HG03520 (cell line): ENCODE data around the gene SVBP.
"Not testable (repeated sequence)": the region's sequence is repeated elsewhere in the genome, so short reads cannot be mapped to it uniquely, and the experiment has no call there.

Source experiments
- ATAC-seq: cut with Tn5 transposase; IDR thresholded peaks from one replicate; pipeline ENCODE4 v1.9.1; 2021; ENCODE audit warnings: mild to moderate bottlenecking, moderate library complexity; ENCODE audit not compliant: unreplicated experiment

Gene SVBP

DNA sequence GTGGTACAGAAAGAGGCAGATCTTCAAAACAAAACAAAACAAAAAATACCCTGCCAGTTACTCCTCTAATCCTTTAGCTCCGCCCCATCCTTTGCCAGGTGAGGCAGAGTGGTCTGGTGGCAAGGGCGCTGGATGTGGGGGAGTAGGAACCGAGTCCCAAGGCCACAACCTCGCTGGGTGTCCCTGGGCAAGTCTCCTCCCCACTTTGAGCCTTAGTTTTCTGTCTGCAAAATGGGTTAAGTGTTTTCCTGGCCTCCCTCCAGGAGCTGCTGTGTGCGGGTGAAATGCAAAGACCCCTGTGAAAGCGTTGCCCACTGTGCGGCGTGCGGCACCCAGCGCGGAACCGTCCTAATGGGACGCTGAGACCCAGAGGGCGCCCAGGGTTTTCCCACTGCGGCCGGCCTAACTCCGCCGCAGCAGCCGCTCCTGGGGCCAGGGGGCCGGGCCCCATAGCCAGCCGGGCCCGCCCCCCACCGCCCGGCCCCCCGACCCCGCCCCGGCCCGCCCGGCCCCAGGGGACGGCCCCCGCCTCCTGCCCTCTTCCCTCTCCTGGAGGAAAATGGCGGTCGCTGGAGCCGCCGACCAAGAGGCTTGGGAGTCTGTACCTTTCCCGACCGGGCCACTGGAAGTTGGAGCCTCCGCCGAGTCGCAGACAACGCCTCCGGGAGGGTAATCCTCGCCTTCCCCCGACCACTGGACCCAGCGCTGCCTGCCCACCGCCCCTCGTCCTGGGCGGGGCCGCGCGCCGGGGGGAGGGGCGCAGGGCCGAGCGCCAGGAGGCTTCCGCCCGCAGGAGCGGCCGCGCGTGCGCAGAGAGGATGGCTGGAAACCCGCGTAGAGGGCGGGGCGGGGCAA lies at the start of gene SVBP, which contains the start of gene ERMAP:
Gene SVBP, minus strand, starts transcription at position 813 of the 855 bp plus-strand sequence. CDS start 853 bp downstream, outside the sequence.
Gene ERMAP, plus strand, starts transcription at position 538 of the 855 bp plus-strand sequence. CDS start 13,327 bp downstream, outside the sequence.
- peak; percentile 84 for ATAC-seq

- no peak for ATAC-seq
Observed at GRCh38 chr1:42866549-42866948, 49.4 kb upstream of the SVBP start.

- ATAC-seq, result no peak
Observed at GRCh38 chr1:42861014-42861399, 43.8 kb upstream of the SVBP start.

DNA sequence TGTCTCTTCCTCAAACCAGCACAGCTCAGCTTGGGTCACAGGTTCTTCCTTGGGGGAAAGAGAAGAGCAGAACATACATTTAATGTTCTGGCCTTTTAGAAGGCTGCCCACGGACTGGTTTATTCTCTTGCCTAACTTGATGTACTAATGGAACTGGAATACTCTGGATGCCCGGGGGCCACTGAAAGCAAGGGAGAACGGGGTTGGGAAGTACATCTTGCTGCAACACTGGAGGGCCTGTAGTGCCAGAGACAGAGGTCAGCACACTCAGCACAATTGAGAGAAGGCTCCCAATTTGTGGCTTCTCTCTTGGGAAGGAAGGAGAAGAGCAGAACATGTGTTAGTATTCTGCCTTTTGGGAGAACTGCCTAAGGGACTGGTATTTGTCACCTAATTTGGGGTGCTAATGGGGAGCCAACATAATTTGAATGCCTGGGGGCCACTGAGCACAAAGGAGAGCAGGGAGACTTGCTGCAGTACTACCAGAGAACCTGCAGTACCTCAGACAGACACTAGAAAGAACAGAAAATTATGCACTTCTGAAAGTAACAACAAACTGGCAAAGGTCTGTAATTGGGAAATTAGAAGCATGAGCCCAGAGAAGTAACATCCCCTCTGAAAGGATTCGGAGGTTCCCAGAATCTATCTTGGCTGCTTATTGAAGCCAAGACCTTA lies 43.3 kb upstream of the SVBP start:
- no peak for ATAC-seq

- not testable (repeated sequence) for ATAC-seq
Observed at GRCh38 chr1:42859366-42859765, 42.2 kb upstream of the SVBP start.

DNA sequence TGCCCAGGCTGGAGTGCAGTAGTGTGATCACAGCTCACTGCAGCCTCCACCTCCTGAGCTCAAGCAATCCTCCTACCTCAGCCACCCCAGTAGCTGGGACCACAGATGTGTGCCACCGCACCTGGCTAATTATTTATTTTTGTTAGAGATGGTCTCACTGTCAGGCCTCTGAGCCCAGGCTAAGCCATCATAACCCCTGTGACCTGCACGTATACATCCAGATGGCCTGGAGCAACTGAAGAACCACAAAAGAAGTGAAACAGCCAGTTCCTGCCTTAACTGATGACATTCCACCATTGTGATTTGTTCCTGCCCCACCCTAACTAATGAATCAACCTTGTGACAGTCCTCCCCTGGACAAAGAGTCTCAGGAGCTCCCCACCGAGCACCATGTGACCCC lies 39.4 kb upstream of the SVBP start:
- ATAC-seq, result not testable (repeated sequence)

DNA sequence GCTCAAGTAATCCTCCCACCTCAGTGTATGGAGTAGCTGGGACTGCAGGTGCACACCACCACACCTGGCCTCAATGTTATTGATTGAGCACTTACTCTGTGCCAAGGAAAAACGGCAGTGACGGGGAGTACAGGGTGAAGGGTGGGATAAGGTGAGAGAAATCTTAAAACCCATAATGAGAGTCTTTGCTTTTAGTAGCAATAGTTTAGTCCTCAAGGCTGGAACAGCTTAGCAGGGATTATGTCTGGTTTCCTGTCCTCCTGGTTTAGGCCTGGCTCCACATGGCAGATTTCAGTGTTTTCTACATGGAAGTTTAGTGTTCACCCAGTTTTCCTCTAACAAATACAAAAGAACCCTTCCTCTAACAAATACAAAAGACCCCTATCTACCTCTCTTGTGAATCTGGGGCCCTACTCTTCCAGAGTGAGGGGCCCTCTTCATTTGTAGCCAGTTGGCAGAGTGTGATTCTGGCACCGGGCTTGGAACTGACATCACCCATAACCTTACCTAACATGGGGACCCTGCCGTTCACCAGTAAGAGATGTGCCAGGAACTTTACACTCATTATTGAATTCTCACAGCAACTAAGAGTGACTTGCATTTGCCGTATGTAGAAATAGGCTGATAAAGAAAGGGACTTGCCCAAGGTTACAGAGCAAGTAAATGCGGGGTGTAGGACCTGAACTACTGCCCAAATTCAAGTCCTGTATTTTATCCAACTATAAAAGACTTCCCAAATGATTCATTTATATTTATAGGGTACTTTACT lies 36.1 kb upstream of the SVBP start:
- ATAC-seq, result no peak

- no peak for ATAC-seq
Observed at GRCh38 chr1:42852608-42852980, 35.4 kb upstream of the SVBP start.

GRCh38 chr1:42851960-42852607 lies 34.9 kb upstream of the SVBP start:
- ATAC-seq, result no peak

- no peak for ATAC-seq
Observed at GRCh38 chr1:42851420-42851819, 34.2 kb upstream of the SVBP start.

GRCh38 chr1:42849944-42850343 lies 32.7 kb upstream of the SVBP start:
- ATAC-seq, result no peak

DNA sequence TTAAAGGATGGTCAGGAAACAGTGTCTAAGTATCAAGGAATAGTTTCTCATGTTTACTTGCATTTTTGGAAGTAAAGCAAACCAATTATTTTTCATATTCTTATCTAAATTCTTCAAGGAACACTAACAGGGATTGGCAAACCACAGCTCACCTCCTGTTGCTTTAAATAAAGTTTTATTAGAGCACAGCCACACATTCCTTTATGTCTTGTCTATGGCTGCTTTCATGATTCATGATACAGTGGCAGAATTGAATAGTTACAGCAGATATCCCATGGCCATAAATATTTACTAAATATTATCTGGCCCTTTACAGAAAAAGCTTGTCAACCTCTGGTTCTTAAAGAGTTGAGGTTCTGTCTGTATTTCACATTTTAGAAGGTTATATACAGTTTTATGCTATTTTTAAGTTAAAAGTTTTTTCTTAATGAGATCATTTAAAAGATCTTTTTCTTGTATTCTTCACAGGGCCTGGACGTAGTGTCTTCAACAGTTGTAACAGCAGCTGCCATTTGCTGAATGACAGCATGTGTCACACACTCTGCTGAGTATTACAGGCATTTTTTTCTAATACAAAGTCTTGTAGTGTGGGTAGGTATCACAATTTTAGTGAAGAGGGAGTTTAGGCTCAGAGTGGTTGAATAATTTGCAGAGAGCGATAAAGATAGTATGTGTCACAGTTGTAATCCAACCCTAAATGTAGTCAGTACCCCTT lies 31.8 kb upstream of the SVBP start:
- no peak for ATAC-seq

DNA sequence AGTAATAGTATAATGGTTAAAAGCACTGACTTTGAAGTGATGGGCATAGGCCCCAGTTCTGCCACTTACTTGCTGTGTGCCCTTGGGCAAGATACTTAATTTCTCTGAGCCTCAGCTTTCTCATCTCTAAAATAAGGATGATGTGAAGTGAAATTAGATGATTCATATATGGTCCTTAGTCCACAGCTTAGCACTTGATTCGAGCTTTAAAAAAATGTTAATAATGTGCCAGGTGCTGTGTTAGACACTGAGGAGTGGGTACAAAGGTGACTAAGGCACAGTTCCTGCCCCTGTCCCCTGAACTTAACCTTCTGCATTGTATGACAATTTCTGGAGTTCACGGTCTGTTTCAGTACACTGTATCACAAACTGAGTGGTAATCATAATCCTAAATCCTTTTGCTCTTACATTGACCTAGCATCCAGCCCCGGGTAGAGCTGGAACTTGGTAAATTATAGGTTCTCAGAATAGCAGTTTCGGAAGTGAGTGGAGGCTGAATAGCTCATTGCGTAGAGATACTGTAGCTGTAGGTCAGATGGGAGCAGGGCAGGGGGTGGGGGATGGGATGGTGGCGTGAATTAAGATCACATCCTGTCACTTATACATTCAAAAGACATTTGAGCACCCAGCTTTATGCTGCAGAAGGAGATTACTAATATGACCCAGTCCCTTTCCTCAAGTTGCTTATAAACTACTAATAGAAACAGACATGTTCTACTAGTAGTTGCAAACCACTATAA lies 30.7 kb upstream of the SVBP start:
- no peak for ATAC-seq

DNA sequence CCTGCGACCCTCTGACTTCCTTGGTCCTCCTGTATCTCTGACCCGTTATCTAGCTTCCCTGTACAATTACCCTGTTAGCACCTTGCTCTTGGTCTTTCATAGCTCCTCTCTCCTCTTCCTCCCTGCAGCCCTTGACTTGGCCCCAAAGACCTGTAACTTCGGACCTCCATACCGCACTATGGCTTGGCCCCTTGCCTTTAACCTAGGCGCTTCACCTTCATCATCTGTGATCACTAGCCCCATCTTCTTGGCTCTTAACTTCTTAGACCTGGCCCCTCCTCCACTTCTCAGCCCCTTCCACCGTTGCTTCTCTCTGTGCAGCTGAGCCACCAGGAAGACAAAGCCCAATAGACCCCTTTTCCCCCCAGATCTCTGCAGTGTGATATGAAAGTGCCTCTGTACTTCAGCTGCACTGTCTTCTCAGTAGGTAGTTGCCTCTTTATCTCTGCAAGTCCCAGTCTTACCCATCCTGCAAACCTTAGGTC lies 30.0 kb upstream of the SVBP start:
- ATAC-seq, result no peak

- ATAC-seq, result peak; percentile 86
Observed at GRCh38 chr1:42846257-42847110, 29.3 kb upstream of the SVBP start, which contains the start of gene ZNF691. TSS of gene ZNF691 (plus strand) at chr1:42846613. CDS start at chr1:42849659, 3,046 bp downstream.

- ATAC-seq, result no peak
Observed at GRCh38 chr1:42845866-42846256, 28.7 kb upstream of the SVBP start.

DNA sequence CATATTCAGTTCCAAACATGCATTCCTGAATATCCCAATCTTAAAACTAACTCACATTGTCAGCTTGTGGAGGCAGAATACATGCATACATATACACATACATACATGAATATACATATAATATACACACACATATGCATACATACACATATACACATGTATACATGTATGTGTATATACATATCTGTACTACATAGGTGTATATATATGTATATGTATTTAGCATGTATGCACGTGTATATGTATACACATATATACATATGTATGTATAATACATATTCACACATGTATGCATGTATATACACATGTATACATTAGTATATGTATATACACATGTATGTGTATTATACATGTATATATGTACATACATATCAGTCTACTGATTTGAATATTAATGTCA lies 28.0 kb upstream of the SVBP start:
- no peak for ATAC-seq

GRCh38 chr1:42844592-42845140 lies 27.5 kb upstream of the SVBP start:
- ATAC-seq, result no peak
